Thyroid gland (tissue), 4 donors: ENCODE data around the gene CFC1.
"Not testable (repeated sequence)": the region's sequence is repeated elsewhere in the genome, so short reads cannot be mapped to it uniquely, and the experiment has no call there.

Experiments
- CTCF ChIP-seq, 6 experiments: fragments of 200-600 bp in 3 of 6; fragments of 450-650 bp in 3 of 6; sonication (generic) in 3 of 6; IDR thresholded peaks; one replicate each; pipeline ENCODE4 v1.5.1; 2016 to 2019; ENCODE audit warnings: antibody characterized with exemption in 6 of 6, mild to moderate bottlenecking in 2 of 6, inconsistent platforms in 1 of 6, moderate library complexity in 1 of 6
- POLR2A ChIP-seq, 2 donors: fragments of 450-650 bp; IDR thresholded peaks; one replicate each; pipeline ENCODE4 v1.6.1; 2017; ENCODE audit warnings: antibody characterized with exemption in 2 of 2, mild to moderate bottlenecking in 2 of 2, moderate library complexity in 1 of 2

GRCh38 chr2:130549475-130549874 is 49.9 kb downstream of the CFC1 start:
- not testable (repeated sequence) for TF ChIP-seq CTCF, POLR2A (IDR thresholded peaks at IDR 0.05)
